A673 (cell line): ENCODE measurements around the gene SFXN1.

ENCODE experiments used
- EZH2 ChIP-seq: fragments of 200-600 bp; sonication (generic); IDR thresholded peaks from 2 replicates; pipeline ENCODE4 v1.6.1; 2017; ENCODE audit warnings: borderline replicate concordance, low read depth, mild to moderate bottlenecking, mixed read lengths, antibody characterized with exemption, low read length; ENCODE audit not compliant: poor library complexity, severe bottlenecking
- TF ChIP-seq, protein P1 (sequence below): fragments of 300-800, 200-600 bp; sonication (generic); conservative IDR thresholded peaks from 2 replicates; pipeline ENCODE4 v1.5.1; 2017; ENCODE audit warnings: low read depth, mild to moderate bottlenecking, antibody characterized with exemption, low read length, moderate library complexity, mixed read lengths

GRCh38 chr5:175517824-175518450, 39.6 kb downstream of the SFXN1 start:
- TF ChIP-seq EZH2 = no peak
- TF ChIP-seq, protein P1, sequence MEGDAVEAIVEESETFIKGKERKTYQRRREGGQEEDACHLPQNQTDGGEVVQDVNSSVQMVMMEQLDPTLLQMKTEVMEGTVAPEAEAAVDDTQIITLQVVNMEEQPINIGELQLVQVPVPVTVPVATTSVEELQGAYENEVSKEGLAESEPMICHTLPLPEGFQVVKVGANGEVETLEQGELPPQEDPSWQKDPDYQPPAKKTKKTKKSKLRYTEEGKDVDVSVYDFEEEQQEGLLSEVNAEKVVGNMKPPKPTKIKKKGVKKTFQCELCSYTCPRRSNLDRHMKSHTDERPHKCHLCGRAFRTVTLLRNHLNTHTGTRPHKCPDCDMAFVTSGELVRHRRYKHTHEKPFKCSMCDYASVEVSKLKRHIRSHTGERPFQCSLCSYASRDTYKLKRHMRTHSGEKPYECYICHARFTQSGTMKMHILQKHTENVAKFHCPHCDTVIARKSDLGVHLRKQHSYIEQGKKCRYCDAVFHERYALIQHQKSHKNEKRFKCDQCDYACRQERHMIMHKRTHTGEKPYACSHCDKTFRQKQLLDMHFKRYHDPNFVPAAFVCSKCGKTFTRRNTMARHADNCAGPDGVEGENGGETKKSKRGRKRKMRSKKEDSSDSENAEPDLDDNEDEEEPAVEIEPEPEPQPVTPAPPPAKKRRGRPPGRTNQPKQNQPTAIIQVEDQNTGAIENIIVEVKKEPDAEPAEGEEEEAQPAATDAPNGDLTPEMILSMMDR = no peak
